GM23338 (cell line): Measurements from ENCODE around the gene ZNF445.

ENCODE experiments used
- POLR2AphosphoS5 ChIP-seq: IDR thresholded peaks from 2 replicates; pipeline ENCODE4 v1.6.1; 2016; ENCODE audit warnings: antibody characterized with exemption, low read depth
- ZNF331 ChIP-seq: fragments of 250-450 bp; sonication (Bioruptor Pico); IDR thresholded peaks from 2 replicates; pipeline ENCODE4 v1.5.0; 2020; ENCODE audit warnings: low read depth, mild to moderate bottlenecking, moderate library complexity
- TF ChIP-seq, protein P1 (sequence below), 2 experiments: fragments of 200-600 bp in 1 of 2; sonication (generic) in 1 of 2; conservative IDR thresholded peaks; 2 replicates each; pipeline versions ENCODE4 v1.5.1 to v1.6.1; 2016 to 2017; ENCODE audit warnings: antibody characterized with exemption in 2 of 2, low read depth in 2 of 2, mild to moderate bottlenecking in 2 of 2, moderate library complexity in 1 of 2
- TF ChIP-seq, protein P2 (sequence below): fragments of 250-450 bp; sonication (Bioruptor Pico); IDR thresholded peaks from 2 replicates; pipeline ENCODE4 v1.5.0; 2020; ENCODE audit warnings: mild to moderate bottlenecking, moderate library complexity
- TF ChIP-seq, protein P3 (sequence below): IDR thresholded peaks from one replicate; pipeline ENCODE4 v1.6.1; 2018; ENCODE audit warnings: antibody characterized with exemption; ENCODE audit not compliant: unreplicated experiment

DNA sequence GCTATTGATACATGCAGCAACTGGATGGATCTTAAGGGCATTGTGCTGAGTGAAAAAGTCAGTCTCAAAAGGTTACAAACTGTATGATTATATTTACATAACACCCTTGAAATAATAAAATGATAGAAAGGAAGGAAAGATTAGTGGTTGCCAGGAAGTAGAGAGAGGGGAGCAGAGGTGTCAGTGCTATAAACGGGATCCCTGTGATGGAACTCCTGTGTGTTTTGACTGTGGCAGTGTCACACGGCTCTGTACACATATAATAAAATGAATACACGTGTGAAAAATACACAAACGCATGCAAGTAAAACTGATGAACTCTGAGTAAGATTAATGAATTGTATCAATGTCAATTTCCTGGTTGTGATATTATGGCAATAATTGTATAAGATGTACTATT is 78.6 kb downstream of the ZNF445 start:
- TF ChIP-seq, protein P1, sequence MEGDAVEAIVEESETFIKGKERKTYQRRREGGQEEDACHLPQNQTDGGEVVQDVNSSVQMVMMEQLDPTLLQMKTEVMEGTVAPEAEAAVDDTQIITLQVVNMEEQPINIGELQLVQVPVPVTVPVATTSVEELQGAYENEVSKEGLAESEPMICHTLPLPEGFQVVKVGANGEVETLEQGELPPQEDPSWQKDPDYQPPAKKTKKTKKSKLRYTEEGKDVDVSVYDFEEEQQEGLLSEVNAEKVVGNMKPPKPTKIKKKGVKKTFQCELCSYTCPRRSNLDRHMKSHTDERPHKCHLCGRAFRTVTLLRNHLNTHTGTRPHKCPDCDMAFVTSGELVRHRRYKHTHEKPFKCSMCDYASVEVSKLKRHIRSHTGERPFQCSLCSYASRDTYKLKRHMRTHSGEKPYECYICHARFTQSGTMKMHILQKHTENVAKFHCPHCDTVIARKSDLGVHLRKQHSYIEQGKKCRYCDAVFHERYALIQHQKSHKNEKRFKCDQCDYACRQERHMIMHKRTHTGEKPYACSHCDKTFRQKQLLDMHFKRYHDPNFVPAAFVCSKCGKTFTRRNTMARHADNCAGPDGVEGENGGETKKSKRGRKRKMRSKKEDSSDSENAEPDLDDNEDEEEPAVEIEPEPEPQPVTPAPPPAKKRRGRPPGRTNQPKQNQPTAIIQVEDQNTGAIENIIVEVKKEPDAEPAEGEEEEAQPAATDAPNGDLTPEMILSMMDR (conservative IDR thresholded peaks at IDR 0.05; ENCODE audit: low read depth in 2 of 2) = no peak
- no peak for TF ChIP-seq POLR2AphosphoS5
- no peak for TF ChIP-seq ZNF331 (CRISPR knock-in tag)
- TF ChIP-seq, protein P2, sequence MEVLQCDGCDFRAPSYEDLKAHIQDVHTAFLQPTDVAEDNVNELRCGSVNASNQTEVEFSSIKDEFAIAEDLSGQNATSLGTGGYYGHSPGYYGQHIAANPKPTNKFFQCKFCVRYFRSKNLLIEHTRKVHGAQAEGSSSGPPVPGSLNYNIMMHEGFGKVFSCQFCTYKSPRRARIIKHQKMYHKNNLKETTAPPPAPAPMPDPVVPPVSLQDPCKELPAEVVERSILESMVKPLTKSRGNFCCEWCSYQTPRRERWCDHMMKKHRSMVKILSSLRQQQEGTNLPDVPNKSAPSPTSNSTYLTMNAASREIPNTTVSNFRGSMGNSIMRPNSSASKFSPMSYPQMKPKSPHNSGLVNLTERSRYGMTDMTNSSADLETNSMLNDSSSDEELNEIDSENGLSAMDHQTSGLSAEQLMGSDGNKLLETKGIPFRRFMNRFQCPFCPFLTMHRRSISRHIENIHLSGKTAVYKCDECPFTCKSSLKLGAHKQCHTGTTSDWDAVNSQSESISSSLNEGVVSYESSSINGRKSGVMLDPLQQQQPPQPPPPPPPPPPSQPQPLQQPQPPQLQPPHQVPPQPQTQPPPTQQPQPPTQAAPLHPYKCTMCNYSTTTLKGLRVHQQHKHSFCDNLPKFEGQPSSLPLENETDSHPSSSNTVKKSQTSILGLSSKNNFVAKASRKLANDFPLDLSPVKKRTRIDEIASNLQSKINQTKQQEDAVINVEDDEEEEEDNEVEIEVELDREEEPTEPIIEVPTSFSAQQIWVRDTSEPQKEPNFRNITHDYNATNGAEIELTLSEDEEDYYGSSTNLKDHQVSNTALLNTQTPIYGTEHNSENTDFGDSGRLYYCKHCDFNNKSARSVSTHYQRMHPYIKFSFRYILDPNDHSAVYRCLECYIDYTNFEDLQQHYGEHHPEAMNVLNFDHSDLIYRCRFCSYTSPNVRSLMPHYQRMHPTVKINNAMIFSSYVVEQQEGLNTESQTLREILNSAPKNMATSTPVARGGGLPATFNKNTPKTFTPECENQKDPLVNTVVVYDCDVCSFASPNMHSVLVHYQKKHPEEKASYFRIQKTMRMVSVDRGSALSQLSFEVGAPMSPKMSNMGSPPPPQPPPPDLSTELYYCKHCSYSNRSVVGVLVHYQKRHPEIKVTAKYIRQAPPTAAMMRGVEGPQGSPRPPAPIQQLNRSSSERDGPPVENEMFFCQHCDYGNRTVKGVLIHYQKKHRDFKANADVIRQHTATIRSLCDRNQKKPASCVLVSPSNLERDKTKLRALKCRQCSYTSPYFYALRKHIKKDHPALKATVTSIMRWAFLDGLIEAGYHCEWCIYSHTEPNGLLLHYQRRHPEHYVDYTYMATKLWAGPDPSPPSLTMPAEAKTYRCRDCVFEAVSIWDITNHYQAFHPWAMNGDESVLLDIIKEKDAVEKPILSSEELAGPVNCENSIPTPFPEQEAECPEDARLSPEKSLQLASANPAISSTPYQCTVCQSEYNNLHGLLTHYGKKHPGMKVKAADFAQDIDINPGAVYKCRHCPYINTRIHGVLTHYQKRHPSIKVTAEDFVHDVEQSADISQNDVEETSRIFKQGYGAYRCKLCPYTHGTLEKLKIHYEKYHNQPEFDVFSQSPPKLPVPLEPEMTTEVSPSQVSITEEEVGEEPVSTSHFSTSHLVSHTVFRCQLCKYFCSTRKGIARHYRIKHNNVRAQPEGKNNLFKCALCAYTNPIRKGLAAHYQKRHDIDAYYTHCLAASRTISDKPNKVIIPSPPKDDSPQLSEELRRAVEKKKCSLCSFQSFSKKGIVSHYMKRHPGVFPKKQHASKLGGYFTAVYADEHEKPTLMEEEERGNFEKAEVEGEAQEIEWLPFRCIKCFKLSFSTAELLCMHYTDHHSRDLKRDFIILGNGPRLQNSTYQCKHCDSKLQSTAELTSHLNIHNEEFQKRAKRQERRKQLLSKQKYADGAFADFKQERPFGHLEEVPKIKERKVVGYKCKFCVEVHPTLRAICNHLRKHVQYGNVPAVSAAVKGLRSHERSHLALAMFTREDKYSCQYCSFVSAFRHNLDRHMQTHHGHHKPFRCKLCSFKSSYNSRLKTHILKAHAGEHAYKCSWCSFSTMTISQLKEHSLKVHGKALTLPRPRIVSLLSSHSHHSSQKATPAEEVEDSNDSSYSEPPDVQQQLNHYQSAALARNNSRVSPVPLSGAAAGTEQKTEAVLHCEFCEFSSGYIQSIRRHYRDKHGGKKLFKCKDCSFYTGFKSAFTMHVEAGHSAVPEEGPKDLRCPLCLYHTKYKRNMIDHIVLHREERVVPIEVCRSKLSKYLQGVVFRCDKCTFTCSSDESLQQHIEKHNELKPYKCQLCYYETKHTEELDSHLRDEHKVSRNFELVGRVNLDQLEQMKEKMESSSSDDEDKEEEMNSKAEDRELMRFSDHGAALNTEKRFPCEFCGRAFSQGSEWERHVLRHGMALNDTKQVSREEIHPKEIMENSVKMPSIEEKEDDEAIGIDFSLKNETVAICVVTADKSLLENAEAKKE (CRISPR knock-in tag) = no peak
- TF ChIP-seq, protein P3, sequence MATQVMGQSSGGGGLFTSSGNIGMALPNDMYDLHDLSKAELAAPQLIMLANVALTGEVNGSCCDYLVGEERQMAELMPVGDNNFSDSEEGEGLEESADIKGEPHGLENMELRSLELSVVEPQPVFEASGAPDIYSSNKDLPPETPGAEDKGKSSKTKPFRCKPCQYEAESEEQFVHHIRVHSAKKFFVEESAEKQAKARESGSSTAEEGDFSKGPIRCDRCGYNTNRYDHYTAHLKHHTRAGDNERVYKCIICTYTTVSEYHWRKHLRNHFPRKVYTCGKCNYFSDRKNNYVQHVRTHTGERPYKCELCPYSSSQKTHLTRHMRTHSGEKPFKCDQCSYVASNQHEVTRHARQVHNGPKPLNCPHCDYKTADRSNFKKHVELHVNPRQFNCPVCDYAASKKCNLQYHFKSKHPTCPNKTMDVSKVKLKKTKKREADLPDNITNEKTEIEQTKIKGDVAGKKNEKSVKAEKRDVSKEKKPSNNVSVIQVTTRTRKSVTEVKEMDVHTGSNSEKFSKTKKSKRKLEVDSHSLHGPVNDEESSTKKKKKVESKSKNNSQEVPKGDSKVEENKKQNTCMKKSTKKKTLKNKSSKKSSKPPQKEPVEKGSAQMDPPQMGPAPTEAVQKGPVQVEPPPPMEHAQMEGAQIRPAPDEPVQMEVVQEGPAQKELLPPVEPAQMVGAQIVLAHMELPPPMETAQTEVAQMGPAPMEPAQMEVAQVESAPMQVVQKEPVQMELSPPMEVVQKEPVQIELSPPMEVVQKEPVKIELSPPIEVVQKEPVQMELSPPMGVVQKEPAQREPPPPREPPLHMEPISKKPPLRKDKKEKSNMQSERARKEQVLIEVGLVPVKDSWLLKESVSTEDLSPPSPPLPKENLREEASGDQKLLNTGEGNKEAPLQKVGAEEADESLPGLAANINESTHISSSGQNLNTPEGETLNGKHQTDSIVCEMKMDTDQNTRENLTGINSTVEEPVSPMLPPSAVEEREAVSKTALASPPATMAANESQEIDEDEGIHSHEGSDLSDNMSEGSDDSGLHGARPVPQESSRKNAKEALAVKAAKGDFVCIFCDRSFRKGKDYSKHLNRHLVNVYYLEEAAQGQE = no peak
